MG63 (cell line): Measurements from ENCODE around the gene UVSSA. TPM values are rescaled to one million over a fixed set of nuclear protein-coding genes. Genes with fewer than 3 reads are reported as not detected.
"Not testable (repeated sequence)": the region's sequence is repeated elsewhere in the genome, so short reads cannot be mapped to it uniquely, and the experiment has no call there.

Experiments used
- DNase-seq: peaks from one replicate; pipeline ENCODE4 v3.0.0-alpha.2; 2020
- H3K27me3 ChIP-seq: fragments of 250-450 bp; sonication (Bioruptor Pico); 2 replicates; pipeline ENCODE4 v1.5.1; 2020; ENCODE audit warnings: mild to moderate bottlenecking, moderate library complexity
- H3K36me3 ChIP-seq: fragments of 250-450 bp; sonication (Bioruptor Pico); 2 replicates; pipeline ENCODE4 v1.5.1; 2020; ENCODE audit warnings: mild to moderate bottlenecking, moderate library complexity
- H3K4me3 ChIP-seq: fragments of 250-450 bp; sonication (Bioruptor Pico); 2 replicates; pipeline ENCODE4 v1.5.1; 2020; ENCODE audit warnings: mild to moderate bottlenecking, moderate library complexity
- H3K9me3 ChIP-seq: fragments of 250-450 bp; sonication (Bioruptor Pico); 2 replicates; pipeline ENCODE4 v1.5.1; 2020; ENCODE audit warnings: mild to moderate bottlenecking, moderate library complexity
- total RNA-seq: library from RNA; depleted of rRNA; stranded (reverse); fragments of >200 nt; shearing (Covaris generic); gene quantifications from 2 replicates; pipeline ENCODE4 v1.2.3, GENCODE V29; 2014; ENCODE audit warnings: low replicate concordance

Gene UVSSA
- total RNA-seq, 1 experiment from 2014 or later: 1.2 TPM

DNA sequence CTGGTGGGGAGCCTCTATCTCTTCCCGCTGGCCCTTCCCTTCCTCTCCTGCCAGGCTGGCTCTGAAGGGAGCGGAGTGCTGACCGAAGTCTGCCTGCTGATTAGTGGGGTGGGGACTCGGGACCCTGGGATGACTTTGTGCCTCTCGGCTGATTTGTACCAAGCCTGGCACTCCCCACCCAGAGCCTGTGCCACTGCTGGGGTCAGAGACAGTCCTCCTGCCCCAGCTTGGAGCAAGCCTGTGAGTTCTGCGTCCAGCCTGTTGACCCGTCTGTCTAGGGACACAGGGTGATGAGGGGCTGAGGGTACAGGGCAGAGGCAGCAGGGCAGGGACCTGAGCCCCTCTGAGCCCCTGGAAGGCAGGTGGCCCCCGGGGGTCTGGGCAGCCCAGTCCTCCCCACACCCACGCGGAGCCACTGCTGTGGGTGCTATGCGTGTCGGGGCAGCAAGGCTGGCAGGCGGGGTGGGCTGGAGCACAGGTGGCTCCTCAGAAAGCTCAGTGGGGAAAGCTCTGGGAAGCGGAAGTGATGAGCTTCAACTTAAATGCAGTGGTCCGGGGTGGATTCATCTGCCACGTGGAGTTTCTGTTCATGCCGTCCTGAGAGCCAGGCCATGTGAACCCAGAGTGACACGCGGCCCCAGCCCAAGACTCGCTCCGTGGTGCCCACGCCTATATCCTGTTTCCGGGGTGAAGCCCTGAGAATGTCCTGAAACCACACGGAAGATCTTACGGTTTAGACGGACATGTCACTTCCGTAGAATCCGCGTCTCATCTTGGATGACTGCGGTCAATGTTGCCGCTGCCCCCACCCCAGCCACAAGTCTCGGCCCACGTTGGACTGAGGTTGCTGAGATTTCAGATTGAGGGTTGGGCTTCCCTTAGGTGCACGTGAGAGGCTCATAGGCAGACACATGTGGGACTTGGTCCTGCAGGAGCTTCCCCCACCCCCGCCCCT lies 21.1 kb upstream of the UVSSA start:
- Histone ChIP-seq H3K36me3 (peaks cover 19% of the 10 kb centered on the region), H3K27me3 (no peaks in the 10 kb centered on the region), H3K9me3 (peaks cover 3% of the 10 kb centered on the region; the same call in 1 of the 2 replicates), H3K4me3 (no peak overlapping the region)
- DNase-seq: no peak

DNA sequence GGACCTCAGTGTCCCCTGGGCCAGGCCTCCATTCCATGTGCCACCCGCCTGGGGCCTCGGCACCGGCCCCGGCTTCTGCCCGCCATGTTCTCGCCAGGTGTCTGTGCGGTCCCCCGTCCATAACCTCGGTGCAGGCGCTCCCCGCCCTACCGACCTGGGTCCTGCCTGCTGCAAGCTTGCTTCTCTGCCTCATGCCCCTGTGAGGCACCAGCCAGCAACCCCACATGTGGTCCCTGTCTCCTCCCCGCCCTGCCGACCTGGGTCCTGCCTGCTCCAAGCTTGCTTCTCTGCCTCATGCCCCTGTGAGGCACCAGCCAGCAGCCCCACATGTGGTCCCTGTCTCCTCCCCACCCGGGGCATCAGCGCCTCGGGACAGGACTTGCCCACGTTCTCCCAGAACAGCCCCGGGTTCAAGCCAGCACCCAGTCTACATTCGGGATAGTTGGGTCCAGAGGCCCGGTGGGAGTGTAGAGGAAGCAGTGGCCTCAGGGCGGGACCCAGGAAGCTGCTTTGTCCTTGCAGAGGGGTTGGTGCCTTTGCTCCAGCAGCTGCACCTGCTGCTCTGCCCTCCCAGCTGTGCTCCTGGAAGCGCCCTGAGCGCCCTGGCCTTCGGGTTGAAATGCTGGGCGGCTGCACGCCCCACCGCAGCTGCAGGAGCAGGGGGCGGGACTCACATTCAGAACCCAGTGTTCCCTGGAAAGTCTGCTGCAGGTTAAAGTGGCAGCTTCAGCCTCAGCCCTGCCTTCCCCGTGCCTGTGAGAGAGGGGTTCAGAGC lies 20.1 kb upstream of the UVSSA start:
- peaks cover 17% of the 10 kb centered on the region for H3K36me3 ChIP-seq
- DNase-seq: no peak
- H3K4me3 ChIP-seq: no peak overlapping the region
- H3K27me3 ChIP-seq: no peaks in the 10 kb centered on the region
- H3K9me3 ChIP-seq: peaks cover 3% of the 10 kb centered on the region; the same call in 1 of the 2 replicates

DNA sequence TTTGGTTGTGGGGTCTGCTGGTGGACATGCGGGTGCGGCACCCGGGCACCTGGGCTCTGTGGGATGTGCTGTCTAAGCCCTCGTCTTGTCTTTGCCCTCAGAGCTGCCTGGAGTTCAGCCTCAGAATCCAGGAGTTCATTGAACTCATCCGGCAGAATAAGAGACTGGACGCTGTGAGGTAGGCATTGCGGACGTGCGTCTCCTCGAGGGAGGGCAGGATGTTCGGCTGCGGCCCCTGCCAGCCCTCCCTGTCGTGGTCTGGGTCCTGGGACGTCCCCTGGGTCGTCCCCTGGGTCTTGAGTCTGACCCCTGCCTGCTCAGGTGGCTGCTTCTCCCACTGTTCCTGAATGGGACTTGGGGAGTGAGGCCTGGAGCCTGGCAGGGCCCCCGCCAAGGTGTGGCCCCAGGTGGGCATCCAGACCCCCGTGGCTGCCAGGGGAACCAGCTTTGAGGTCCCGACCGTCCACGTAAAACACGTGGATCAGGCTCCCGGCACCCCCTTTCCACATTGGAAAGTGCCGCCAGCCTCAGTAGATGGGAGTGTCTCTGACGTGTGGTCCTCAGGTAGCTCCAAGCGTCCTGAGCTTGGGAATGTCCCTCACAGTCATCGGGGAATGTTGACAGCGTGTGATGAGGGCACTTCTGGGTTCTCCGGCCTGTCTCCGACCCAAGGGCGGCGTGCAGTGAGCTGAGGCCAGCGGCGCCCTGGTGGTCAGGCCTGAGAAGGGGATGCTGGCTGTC lies 19.3 kb upstream of the UVSSA start:
- Histone ChIP-seq H3K9me3 (peaks cover 3% of the 10 kb centered on the region; the same call in 1 of the 2 replicates), H3K4me3 (no peak overlapping the region), H3K27me3 (no peaks in the 10 kb centered on the region), H3K36me3 (peaks cover 11% of the 10 kb centered on the region)
- DNase-seq: no peak

DNA sequence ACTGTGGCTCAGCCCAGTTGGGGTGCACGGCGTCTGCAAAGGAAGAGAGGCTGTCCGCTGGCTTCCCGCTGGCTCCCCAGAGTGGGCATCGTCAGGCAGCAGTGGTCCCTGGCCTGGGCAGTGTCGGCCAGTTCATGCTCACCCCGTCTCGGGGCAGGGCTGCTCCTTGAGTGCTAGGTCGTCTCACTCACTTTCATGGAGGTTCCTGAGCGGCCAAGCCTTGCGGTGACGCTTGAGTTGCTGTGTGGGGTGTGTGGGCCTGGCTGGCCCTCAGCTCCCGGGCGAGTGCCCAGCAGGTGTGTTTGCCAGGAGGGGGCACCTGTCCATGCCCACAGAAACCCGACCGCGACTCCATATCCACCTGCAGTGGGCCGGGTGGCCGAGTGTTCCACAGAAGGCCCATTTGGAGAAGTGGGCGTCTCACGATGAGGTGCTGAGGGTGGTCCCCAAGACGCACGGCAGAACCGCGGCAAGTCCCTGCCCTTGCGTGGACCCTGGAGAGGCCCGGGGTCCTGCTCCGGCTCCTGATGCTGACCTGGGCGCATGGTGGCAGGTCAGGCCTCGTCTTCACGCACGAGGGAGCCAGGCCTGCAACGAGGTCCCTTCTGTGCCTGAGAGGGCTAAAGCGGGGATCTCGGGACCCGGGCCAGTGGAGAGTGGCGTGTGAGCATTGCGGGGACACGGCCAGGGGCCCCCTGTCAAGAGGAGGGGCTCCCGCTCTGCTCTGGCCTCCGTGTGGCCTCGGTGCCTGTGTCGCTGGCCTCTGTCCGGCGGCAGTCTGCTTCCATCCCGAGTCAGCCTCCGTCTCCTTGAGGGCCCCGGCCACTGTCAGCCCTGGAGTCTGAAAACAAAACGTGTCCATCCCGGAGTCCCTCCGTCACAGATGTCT lies 18.5 kb upstream of the UVSSA start:
- H3K27me3 ChIP-seq: no peaks in the 10 kb centered on the region
- peaks cover 1% of the 10 kb centered on the region; the same call in 1 of the 2 replicates for H3K9me3 ChIP-seq
- no peak for DNase-seq
- peaks cover 5% of the 10 kb centered on the region for H3K36me3 ChIP-seq
- no peak overlapping the region for H3K4me3 ChIP-seq

DNA sequence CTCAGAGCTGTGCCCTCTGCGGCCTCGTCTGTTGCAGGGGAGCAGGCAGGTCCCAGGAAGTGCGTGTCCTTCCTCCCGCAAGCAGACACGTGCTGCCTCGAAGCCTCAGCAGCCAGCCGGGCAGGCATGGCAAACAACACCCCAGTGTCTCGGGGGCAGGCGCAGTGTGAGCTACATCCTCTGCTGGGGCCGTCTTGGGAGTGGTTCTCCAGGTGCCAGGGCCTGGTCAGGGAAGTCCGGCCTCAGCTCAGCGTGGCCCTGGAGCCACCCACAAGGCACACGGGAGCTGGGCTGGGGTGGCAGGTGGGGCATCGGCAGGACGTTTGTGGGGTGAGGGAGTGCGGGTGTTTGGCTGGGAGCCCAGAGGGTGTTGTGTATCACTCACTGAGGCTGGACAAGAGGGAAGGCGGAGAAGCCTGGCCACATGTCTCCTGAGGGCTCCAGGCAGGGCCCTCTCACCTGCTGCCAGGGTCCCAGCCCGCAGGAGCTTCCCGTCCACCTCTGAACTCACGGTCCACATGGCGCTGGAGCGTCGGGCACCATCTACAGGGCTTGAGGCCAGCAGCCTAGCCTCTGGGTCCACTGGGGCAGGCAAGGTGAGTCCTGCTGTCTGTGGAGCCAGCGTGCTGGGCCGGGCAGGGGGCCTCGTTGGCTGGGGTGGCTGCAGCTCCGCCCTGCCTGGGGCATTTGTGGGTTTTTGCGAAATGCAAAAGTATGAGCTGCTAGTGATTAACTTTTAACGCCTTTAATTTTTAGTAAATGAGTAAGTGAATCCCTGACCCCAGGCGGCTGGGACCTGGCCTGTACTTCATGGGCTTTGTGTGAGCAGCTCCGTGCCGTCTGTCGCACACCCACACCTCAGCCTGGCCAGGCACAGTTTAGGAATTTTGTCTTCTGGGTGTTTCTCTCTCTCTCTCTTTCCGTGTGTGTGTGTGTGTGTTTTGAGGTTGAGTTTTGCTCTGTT lies 17.3 kb upstream of the UVSSA start:
- no peaks in the 10 kb centered on the region for H3K27me3 ChIP-seq
- H3K4me3 ChIP-seq: no peak overlapping the region
- DNase-seq: no peak
- no peaks in the 10 kb centered on the region for H3K9me3 ChIP-seq
- H3K36me3 ChIP-seq: peaks cover 9% of the 10 kb centered on the region

DNA sequence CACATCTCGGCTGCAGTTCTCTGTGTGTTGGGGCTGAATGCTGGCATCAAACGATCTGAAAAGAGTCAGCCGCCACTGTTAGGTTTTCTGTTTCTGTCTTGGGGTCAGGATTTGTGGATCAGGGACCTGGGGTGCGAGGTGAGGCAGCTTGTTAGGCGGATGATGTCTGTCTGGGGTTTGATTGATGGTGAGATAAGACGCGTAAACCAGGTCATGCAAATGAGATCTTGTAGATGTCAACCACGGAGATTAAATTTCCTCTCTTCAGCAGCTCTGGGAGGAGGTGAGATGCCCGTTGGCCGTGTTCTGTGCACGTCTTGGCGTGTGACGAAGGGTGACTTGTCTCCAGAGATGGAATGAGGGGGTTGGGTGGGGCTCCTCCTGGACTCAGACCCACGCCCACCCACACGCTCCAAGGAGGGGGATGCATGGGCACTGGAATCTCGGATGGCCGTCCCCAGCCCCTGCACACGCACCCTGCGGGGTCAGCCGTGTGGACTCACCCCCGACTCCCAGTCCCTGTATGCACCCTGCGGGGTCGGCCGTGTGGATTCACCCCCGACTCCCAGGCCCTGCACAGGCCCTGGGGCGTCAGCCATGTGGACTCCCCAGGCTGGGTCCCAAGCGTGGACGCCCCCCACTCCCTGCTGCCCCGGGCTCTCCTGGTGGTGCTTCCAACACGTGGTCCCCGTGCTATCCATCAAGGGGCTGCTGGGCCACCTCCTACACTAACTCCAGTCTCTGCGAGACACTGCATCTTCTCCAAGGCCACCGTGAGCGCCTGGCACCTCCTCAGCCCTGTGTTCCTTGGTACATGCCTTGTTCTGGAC lies 16.0 kb upstream of the UVSSA start:
- Histone ChIP-seq H3K27me3 (no peaks in the 10 kb centered on the region), H3K9me3 (no peaks in the 10 kb centered on the region), H3K36me3 (peaks cover 5% of the 10 kb centered on the region), H3K4me3 (no peak overlapping the region)
- DNase-seq: no peak

DNA sequence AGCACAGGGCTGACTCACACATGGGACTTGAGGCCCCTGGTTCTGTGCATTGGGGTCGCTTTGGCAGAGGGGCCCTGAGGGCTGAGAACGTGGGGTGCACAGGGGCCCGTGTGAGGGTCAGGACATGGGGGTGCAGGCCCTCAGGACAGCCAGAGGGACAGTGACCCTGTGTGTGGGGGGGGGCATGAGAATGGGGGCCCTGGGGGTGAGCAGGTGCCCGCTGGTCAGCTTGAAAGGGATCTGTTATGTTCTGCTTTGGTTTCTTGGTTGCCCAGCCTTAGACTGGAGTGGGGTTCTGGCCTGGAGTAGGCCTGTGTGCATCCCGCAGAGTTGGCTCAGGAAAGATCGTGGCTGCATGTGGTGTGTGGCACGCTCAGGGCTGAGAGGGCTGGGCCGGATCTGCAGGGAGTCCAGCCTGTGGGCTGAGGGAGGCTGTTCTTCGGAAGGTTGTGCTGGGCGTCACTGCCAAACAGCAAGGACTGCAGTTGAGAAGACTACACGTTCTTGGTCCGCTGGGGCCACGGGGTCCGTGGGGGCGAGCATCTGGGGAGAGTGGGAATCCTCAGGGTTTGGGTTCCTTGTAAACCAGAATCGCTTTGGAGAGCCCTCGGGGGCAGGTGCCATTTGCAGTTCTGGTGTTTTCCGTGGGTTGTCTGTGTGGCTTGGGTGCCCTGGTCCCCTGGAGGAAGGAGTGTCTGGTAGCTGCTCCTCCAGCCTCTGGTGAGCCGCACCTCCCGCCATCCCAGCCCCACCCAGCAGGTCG lies 15.2 kb upstream of the UVSSA start:
- DNase-seq: peak; percentile 21
- Histone ChIP-seq H3K36me3 (peaks cover 7% of the 10 kb centered on the region; the same call in 1 of the 2 replicates), H3K9me3 (no peaks in the 10 kb centered on the region), H3K4me3 (no peak overlapping the region), H3K27me3 (no peaks in the 10 kb centered on the region)

DNA sequence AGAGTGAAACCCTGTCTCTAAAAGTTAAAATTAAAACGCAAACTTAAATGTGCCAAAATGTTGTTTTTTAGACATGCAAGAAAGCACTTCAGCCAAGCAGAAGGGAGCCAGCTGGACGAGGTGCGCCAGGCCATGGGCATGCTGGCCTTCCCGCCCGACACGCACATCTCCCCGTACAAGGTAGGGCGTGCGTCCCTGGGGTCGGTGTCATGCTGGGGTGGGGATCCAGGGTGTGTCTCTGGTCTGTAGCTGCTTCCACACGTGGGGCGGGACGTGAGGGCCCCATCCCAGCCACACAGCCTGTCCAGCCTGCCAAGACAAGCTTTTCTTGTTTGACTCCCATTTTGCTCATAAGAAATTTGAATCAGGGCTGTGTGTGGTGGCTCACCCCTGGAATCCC lies 14.3 kb upstream of the UVSSA start:
- Histone ChIP-seq H3K27me3 (no peaks in the 10 kb centered on the region), H3K36me3 (peaks cover 7% of the 10 kb centered on the region; the same call in 1 of the 2 replicates), H3K9me3 (no peaks in the 10 kb centered on the region), H3K4me3 (no peak overlapping the region)
- DNase-seq: no peak

DNA sequence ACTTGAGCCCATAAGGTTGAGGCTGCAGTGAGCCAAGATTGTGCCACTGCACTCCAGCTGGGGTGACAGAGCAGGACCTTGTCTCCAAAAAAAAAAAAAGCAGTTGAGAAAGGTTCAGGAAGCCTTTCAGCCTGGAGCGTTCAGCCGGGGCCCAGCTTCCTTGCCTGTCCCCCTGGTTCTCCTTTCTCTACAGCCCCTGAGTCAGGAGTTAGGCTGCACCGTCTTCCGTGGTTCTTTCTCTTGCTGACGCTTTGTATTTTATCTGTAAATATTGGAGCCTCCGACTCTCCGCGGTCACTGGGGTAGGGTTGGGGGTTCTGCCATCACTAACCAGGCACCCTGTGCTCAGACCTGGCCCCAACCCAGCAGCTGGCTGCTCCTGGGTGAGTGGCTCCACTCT lies 13.8 kb upstream of the UVSSA start:
- Histone ChIP-seq H3K36me3 (peaks cover 7% of the 10 kb centered on the region; the same call in 1 of the 2 replicates), H3K9me3 (no peaks in the 10 kb centered on the region), H3K4me3 (no peak overlapping the region), H3K27me3 (no peaks in the 10 kb centered on the region)
- DNase-seq: no peak

DNA sequence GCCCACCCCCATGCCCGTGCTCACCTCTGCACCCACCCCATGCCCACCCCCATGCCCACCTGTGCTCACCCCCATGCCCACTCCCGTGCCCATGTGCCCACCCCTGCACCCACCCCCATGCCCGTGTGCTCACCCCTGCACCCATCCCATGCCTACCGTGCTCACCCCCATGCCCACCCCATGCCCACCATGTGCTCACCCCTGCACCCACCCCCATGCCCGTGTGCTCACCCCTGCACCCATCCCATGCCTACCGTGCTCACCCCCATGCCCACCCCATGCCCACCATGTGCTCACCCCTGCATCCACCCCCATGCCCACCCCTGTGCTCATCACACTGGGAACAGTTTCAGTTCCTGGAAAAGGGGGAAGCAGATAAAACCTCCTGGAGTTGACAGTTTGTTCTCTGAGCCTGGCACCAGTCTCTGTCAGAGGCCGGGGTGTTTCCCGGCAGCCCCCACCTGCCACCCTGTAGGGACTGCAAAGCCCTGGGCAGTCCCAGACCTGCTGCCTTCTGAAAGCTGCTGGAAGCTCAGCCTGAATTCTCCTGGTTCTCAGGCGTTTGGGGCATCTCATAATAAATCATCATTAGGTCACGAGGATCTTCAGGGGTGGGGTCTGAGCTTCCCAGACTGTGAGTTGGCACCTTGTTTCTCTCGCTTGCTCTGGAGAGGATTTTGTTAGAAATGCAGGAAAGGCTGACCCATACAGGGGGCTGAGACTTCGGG lies 13.0 kb upstream of the UVSSA start:
- not testable (repeated sequence) for H3K27me3 ChIP-seq

DNA sequence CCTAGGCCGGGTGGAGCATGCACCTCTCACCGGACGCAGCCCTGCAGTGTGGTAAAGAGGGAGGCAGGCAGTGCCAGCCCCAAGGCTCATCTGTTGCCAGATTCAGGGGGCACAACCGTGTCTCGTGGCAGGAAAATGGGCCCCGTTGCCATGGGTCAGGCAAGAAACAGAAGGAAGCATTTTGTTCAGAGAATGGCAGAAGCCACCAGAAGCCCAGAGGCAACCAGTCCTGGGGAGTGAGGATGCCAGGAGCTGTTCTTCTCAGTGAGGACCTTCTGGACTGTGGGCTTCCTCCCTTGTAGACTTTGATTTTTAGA lies 12.5 kb upstream of the UVSSA start:
- peaks cover 16% of the 10 kb centered on the region for H3K36me3 ChIP-seq
- H3K4me3 ChIP-seq: no peak overlapping the region
- no peaks in the 10 kb centered on the region for H3K27me3 ChIP-seq
- no peak for DNase-seq
- no peaks in the 10 kb centered on the region for H3K9me3 ChIP-seq

More for the DNA sequence above, 13.0 kb upstream of the UVSSA start:
- DNase-seq, H3K4me3 ChIP-seq, H3K9me3 ChIP-seq: not testable (repeated sequence)
- H3K36me3 ChIP-seq: peaks cover 10% of the 10 kb centered on the region

DNA sequence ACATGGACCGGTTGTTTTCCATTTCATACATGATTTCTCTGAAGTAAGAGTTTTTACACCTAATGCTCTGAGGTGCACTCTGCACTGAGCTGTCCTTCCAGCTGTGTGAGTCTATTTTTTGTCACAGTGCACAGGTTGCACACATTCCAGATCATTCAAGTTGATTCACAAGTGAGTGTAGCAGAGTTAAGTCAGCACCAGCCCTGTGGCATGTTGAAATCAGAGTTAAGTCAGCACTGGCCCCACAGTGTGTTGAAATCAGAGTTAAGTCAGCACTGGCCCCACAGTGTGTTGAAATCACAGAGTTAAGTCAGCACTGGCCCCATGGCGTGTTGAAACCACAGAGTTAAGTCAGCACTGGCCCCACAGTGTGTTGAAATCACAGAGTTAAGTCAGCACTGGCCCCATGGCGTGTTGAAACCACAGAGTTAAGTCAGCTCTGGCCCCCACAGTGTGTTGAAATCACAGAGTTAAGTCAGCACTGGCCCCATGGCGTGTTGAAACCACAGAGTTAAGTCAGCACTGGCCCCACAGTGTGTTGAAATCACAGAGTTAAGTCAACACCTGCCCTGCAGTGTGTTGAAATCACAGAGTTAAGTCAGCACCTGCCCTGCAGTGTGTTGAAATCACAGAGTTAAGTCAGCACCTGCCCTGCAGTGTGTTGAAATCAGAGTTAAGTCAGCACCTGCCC lies 11.7 kb upstream of the UVSSA start:
- H3K9me3 ChIP-seq, H3K27me3 ChIP-seq, H3K4me3 ChIP-seq, DNase-seq: not testable (repeated sequence)
- H3K36me3 ChIP-seq: peaks cover 21% of the 10 kb centered on the region

DNA sequence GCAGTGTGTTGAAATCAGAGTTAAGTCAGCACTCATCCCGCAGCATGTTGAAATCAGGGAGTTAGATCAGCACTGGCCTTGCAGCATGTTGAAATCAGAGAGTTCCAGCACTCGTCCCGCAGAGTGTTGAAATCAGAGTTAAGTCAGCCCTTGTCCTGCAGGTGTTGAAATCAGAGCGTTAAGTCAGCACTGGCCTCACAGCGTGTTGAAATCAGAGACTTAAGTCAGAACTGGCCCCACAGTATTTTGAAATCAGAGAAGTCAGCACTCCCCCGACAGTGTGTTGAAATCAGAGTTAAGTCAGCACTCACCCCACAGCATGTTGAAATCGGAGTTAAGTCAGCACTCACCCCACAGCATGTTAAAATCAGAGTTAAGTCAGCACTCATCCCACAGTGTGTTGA lies 10.9 kb upstream of the UVSSA start:
- Histone ChIP-seq H3K4me3 (no peak overlapping the region), H3K27me3 (no peaks in the 10 kb centered on the region), H3K36me3 (peaks cover 26% of the 10 kb centered on the region), H3K9me3 (no peaks in the 10 kb centered on the region)
- no peak for DNase-seq
